Left renal cortex interstitium (tissue), 4 donors: Measurements from ENCODE around the gene TMEM91. TPM values are rescaled to one million over a fixed set of nuclear protein-coding genes. Genes with fewer than 3 reads are reported as not detected.
A peak's percentile ranks its signal among the peaks of the same experiment; 100 is the strongest.

ENCODE experiments used
- DNase-seq, 4 donors: peaks; one replicate each; pipeline ENCODE4 v3.0.0-alpha.2; 2013; ENCODE audit warnings: low read depth in 4 of 4, low spot score in 2 of 4, missing footprints in 1 of 4
- polyA plus RNA-seq, 4 donors: library from polyadenylated mRNA; unstranded; fragments of 120-200 nt; gene quantifications; one replicate each; pipeline ENCODE4 v1.2.1, GENCODE V29; 2013; ENCODE audit not compliant: insufficient read length in 4 of 4

The TMEM91 gene
- polyA plus RNA-seq, 4 donors = 7.7 to 30.2 (median 18.2) TPM

GRCh38 chr19:41409288-41409687 lies 33.0 kb downstream of the TMEM91 start:
- DNase-seq = no peak

- DNase-seq = no peak
Observed at GRCh38 chr19:41410336-41411054, 34.2 kb downstream of the TMEM91 start.

- DNase-seq = no peak
Observed at GRCh38 chr19:41411100-41411967, 35.0 kb downstream of the TMEM91 start.

DNA sequence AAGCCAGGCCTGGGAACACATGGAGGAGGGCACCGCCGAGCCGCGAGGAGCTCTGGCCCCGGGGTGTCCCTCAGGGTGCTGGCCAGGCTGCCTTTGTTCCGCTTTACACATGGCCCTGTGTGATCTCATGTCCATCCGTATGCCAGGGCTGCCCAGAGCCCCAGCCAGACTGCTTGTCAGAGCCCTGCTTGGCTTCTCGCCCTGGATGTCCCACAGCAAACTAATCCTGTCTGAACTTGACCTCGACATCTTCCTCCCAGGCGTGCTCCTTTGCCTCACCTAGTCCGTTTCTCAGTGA lies 35.6 kb downstream of the TMEM91 start:
- DNase-seq = no peak

GRCh38 chr19:41412953-41413352 lies 36.6 kb downstream of the TMEM91 start:
- DNase-seq = no peak

DNA sequence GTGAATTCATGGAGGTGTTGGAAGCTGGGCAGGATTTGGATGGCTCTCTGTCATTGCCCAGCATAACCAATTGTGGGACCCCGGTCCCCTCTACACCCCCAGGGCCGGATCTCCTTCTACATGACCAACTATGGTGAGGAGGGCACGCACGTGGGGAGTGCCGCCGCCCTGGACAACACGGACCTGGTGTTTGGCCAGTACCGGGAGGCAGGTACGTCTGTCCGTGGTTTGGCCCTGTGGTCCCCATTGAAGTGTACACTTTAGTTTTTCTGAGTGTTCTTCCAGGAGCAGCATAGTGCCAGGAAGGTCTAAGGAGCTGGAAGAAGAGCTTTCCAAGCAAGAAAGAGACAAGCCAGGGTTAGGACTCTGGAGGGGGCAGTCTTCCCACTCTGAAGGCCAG lies 37.6 kb downstream of the TMEM91 start:
- DNase-seq = no peak

- no peak for DNase-seq
Observed at GRCh38 chr19:41414461-41414860, 38.1 kb downstream of the TMEM91 start.

GRCh38 chr19:41415154-41415571 lies 38.8 kb downstream of the TMEM91 start:
- DNase-seq = no peak

GRCh38 chr19:41416194-41416674 lies 39.9 kb downstream of the TMEM91 start:
- no peak for DNase-seq

GRCh38 chr19:41420101-41420880 lies 44.0 kb downstream of the TMEM91 start:
- no peak for DNase-seq

- no peak for DNase-seq
Observed at GRCh38 chr19:41421314-41421713, 45.0 kb downstream of the TMEM91 start.

GRCh38 chr19:41421973-41422372 lies 45.6 kb downstream of the TMEM91 start:
- DNase-seq = no peak

GRCh38 chr19:41422456-41422855 lies 46.1 kb downstream of the TMEM91 start:
- DNase-seq = no peak

DNA sequence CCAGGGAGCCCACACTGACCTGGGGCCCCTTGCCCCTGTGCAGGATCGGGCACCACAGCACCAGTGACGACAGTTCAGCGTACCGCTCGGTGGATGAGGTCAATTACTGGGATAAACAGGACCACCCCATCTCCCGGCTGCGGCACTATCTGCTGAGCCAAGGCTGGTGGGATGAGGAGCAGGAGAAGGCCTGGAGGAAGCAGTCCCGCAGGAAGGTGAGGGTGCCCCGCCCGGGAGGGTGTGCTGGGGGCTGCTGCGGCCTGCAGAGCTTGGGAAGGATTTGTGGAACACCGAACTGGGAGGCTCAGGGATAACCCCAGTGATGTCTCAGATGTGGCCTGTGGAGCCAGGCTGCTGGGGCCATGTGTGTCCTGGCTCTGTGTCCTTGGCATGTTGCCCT lies 46.6 kb downstream of the TMEM91 start:
- DNase-seq = no peak

GRCh38 chr19:41424335-41425173 lies 48.2 kb downstream of the TMEM91 start:
- no peak for DNase-seq

DNA sequence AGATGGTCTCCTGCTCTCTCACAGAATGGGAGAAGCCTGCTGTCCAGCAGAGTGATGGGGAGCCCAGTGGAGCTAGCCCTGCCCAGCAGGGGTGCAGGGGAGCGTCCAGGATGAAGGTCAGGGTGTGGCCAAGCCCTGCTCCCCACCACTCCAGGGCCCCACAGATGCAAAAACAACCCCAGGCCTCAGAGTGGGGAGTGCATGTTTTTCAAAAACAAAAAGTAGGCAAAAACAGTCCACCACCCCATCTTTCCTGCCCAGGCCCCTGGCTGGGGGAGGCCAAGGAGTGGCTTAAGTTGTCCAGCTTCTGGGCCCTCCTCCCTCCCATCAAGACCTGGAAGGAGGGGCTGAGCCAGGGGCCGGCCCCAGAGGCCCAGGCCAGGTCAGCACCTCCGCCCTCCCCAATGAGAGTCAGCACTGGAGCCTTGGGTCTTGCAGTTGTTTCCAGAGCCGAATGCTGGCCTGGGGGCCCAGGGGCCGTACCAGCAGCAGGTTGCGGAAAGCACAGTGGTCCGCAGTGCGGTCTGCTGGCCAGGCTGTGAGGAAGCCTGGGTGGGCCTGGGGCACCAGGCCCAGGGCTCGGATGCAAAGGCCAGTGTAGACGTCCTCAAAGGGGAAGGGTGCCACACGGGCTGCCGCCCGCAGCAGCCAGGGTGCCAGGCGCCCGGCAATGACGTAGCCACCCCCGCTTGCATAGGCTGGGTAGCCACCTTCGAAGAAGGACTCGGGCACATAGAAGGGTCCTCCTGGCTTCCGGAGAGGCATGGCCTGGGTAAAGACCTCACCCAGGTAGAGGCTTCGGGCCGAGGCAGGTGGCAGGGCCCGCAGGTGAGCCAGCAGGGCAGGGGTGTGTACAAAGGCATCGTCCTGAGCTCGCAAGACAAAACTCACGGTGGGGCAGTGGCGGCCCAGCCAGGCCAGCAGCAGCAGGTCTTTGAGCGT lies 49.1 kb downstream of the TMEM91 start:
- DNase-seq = no peak

- no peak for DNase-seq
Observed at GRCh38 chr19:41426116-41426841, 49.9 kb downstream of the TMEM91 start.

- peak in 2 of 4 donors; percentile 46 to 63 for DNase-seq
Observed at GRCh38 chr19:41426952-41427646, 50.8 kb downstream of the TMEM91 start, which contains the start of gene B3GNT8. Gene B3GNT8 (minus strand): TSS chr19:41427374. CDS start chr19:41426778, 596 bp downstream.
